Measurements from ENCODE around the gene ZSCAN22. TPM values are rescaled to one million over a fixed set of nuclear protein-coding genes. Genes with fewer than 3 reads are reported as not detected.

ZSCAN22 gene
- total and polyA plus RNA-seq, 2 experiments from 2014 or later, result 2.0 to 2.2 TPM

DNA sequence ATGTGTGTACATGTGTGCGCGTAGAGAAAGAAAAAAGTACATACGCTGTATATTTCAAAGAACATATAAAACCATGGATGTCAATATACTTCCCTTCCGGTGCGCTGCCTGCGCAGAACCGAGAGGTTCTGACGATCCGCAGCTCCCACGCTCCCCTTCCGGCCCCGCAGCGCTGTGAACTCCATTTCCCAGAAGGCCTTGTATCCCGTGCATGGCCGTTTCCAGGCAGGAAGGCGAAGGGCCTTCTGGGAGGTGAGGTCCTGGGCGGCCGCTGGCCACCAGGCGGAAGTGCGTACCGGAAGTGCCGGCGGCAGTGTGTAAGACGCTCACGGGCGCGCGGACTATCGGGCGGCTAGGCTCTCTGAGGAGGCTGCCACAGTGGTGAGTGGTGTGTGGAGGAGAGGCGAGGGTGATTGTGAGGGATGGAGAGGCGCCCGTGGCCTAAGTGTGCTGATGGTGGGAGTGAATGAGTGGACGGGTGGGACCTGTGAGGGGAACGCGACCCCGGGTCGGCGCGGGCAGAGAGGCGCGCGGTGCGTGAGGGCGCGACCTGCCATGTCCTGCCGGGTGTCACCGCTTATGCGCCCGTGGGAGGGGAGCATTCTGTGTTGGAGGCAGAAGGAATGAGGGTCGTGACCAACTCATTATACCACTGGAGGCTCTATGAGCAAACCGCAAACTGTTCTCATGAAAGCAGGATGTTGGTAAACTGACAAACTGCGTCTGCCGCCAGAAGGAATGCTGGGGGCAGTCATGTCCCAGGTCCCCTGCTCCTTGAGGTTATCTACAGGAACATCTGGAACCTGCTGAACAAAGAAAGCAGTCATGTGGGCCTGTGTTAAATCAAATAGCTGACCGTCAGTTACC is 21.5 kb upstream of the ZSCAN22 start, which contains the start of gene ERVK3-1:
ERVK3-1 (plus strand) TSS at position 313 of the 867 bp plus-strand sequence. CDS start 6,792 bp downstream, outside the sequence.
- under 1% methylated on average over 55 of the region's 55 CpGs for WGBS (ENCODE audit: low lambda C conversion rate, missing lambda C conversion rate)
- Histone ChIP-seq H3K4me2 (peak within 1 kb of the TSS; percentile 95), H3K27ac (peak within 1 kb of the TSS; percentile 84), H3K4me3 (peak within 1 kb of the TSS; percentile 58), H3K79me2 (peaks cover 42% of the 10 kb centered on the region), H3K9me3 (ENCODE audit: low read depth) (no peaks in the 10 kb centered on the region), H3K36me3 (replicated peaks; ENCODE audit: insufficient read depth, low read depth) (no peaks in the 10 kb centered on the region), H3K9me2 (replicated peaks; ENCODE audit: insufficient read depth) (no peaks in the 10 kb centered on the region), H4K20me1 (ENCODE audit: insufficient read depth, poor library complexity, severe bottlenecking) (no peaks in the 10 kb centered on the region), H3K27me3 (no peaks in the 10 kb centered on the region), H2AFZ (peak within 1 kb of the TSS; percentile 73), H3K4me1 (ENCODE audit: insufficient read depth) (peaks cover 9% of the 10 kb centered on the region)
- peak; percentile 98 for DNase-seq (ENCODE audit: low spot score)
- TF ChIP-seq EZH2 (IDR thresholded peaks at IDR 0.05; ENCODE audit: borderline replicate concordance), result no peak
- no peak for TF ChIP-seq EZH2phosphoT487 (IDR thresholded peaks at IDR 0.05; ENCODE audit: low read depth, severe bottlenecking, unreplicated experiment)
- TF ChIP-seq CTCF (IDR thresholded peaks at IDR 0.05; ENCODE audit: poor library complexity), result no peak

- Histone ChIP-seq H3K27me3 (no peaks in the 10 kb centered on the region), H3K4me3 (peak overlapping the region; percentile 58), H3K4me1 (ENCODE audit: insufficient read depth) (peaks cover 9% of the 10 kb centered on the region), H3K36me3 (replicated peaks; ENCODE audit: insufficient read depth, low read depth) (no peaks in the 10 kb centered on the region), H3K9me2 (replicated peaks; ENCODE audit: insufficient read depth) (no peaks in the 10 kb centered on the region), H4K20me1 (ENCODE audit: insufficient read depth, poor library complexity, severe bottlenecking) (no peaks in the 10 kb centered on the region), H3K79me2 (peaks cover 42% of the 10 kb centered on the region), H3K9me3 (ENCODE audit: low read depth) (no peaks in the 10 kb centered on the region), H3K27ac (peak overlapping the region; percentile 84), H3K4me2 (peak overlapping the region; percentile 95), H2AFZ (peak overlapping the region; percentile 58)
- DNase-seq (ENCODE audit: low spot score), result peak; percentile 25
- WGBS (ENCODE audit: low lambda C conversion rate, missing lambda C conversion rate), result 65% methylated on average over 12 of the region's 12 CpGs
- TF ChIP-seq CTCF (IDR thresholded peaks at IDR 0.05; ENCODE audit: poor library complexity), result no peak
- TF ChIP-seq EZH2phosphoT487 (IDR thresholded peaks at IDR 0.05; ENCODE audit: low read depth, severe bottlenecking, unreplicated experiment), result no peak
- TF ChIP-seq EZH2 (IDR thresholded peaks at IDR 0.05; ENCODE audit: borderline replicate concordance), result no peak
Observed at GRCh38 chr19:58305932-58306323, 20.9 kb upstream of the ZSCAN22 start.

DNA sequence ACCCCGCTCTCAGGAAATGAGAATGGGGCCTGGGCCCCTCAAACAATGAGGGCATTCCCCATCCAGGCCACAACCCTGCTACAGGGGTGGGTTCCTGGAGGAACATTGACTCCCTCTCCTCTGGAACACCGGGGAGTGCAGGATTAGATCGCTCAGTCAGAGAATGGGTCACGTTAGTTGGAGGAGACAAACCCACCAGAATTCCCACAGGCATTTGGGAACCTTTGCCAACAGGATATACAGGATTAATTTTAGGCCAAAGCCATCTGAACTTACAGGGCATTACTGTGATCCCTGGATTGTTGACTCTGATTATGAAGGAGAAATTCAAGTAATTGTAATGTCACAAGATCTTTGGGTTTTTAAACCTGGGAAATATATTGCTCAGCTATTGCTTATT is 19.1 kb upstream of the ZSCAN22 start:
- WGBS (ENCODE audit: low lambda C conversion rate, missing lambda C conversion rate), result 95% methylated on average over 4 of the region's 4 CpGs
- no peaks in the 10 kb centered on the region for H3K9me3 ChIP-seq (ENCODE audit: low read depth)
- H3K27ac ChIP-seq, result no peak overlapping the region
- H3K36me3 ChIP-seq (replicated peaks; ENCODE audit: insufficient read depth, low read depth), result no peaks in the 10 kb centered on the region
- no peak for DNase-seq (ENCODE audit: low spot score)
- H3K9me2 ChIP-seq (replicated peaks; ENCODE audit: insufficient read depth), result no peaks in the 10 kb centered on the region
- H2AFZ ChIP-seq, result no peak overlapping the region
- H3K4me2 ChIP-seq, result no peak overlapping the region
- H3K79me2 ChIP-seq, result peaks cover 39% of the 10 kb centered on the region
- H3K4me3 ChIP-seq, result no peak overlapping the region
- no peaks in the 10 kb centered on the region for H4K20me1 ChIP-seq (ENCODE audit: insufficient read depth, poor library complexity, severe bottlenecking)
- H3K4me1 ChIP-seq (ENCODE audit: insufficient read depth), result peaks cover 9% of the 10 kb centered on the region
- H3K27me3 ChIP-seq, result no peaks in the 10 kb centered on the region
- TF ChIP-seq EZH2 (IDR thresholded peaks at IDR 0.05; ENCODE audit: borderline replicate concordance) (no peak), EZH2phosphoT487 (IDR thresholded peaks at IDR 0.05; ENCODE audit: low read depth, severe bottlenecking, unreplicated experiment) (no peak), CTCF (IDR thresholded peaks at IDR 0.05; ENCODE audit: poor library complexity) (no peak)

All from hepatocyte (in vitro differentiated cells).